IMR-90 (cell line): Measurements from ENCODE around the gene IFTAP. TPM values are rescaled to one million over a fixed set of nuclear protein-coding genes. Genes with fewer than 3 reads are reported as not detected.

Experiments
- ATAC-seq: fragments of 200-7000 bp; cut with Tn5 transposase; 2 replicates; pipeline ENCODE4 v1.9.1; 2020; ENCODE audit warnings: low read depth, mild to moderate bottlenecking, moderate library complexity
- BruUV-seq: library from RNA; stranded (reverse); fragments of 400-500 nt; replicated peaks from 2 replicates; lab custom pipeline; 2021; lab: Mats Ljungman, UMichigan
- CTCF ChIA-PET: fragments of 300-600 bp; formaldehyde crosslinking; extraction: SDS; loops from one replicate; lab custom pipeline; 2021; ENCODE audit warnings: antibody characterized with exemption; lab: Yijun Ruan, JAX
- POLR2A ChIA-PET: fragments of 300-600 bp; sonication (Branson Sonifier 250); formaldehyde crosslinking; loops from one replicate; lab custom pipeline; 2022; ENCODE audit warnings: antibody characterized with exemption; ENCODE audit not compliant: unreplicated experiment; lab: Charles Lee
- DNase-seq: peaks from one replicate; pipeline ENCODE4 v3.0.0; 2013
- H2AFZ ChIP-seq: replicated peaks from 2 replicates; pipeline ENCODE3; 2013; ENCODE audit warnings: low read length, mild to moderate bottlenecking; ENCODE audit not compliant: poor library complexity
- H2AK5ac ChIP-seq: 2 replicates; pipeline ENCODE4 v1.6.1; 2013; ENCODE audit warnings: low read depth, low read length, inconsistent platforms
- H2AK9ac ChIP-seq: replicated peaks from 2 replicates; pipeline ENCODE3; 2013; ENCODE audit warnings: mild to moderate bottlenecking, low read depth, low read length, moderate library complexity; ENCODE audit not compliant: poor library complexity
- H2BK120ac ChIP-seq: 2 replicates; pipeline ENCODE4 v1.6.1; 2013; ENCODE audit warnings: low read depth, low read length, inconsistent platforms
- H2BK15ac ChIP-seq: 3 replicates; pipeline ENCODE4 v1.6.1; 2013; ENCODE audit warnings: low read depth, low read length, inconsistent platforms
- H2BK20ac ChIP-seq: 2 replicates; pipeline ENCODE4 v1.6.1; 2013; ENCODE audit warnings: low read depth, mild to moderate bottlenecking, inconsistent platforms, low read length, moderate library complexity
- H2BK5ac ChIP-seq: 2 replicates; pipeline ENCODE4 v1.6.1; 2013; ENCODE audit warnings: mild to moderate bottlenecking, low read depth, low read length, inconsistent platforms; ENCODE audit not compliant: poor library complexity, severe bottlenecking
- H3K14ac ChIP-seq: replicated peaks from 2 replicates; pipeline ENCODE4 v1.6.1; 2013; ENCODE audit warnings: low read depth, low read length, inconsistent platforms
- H3K18ac ChIP-seq: 2 replicates; pipeline ENCODE4 v1.6.1; 2013; ENCODE audit warnings: low read depth, low read length, control low read depth
- H3K23ac ChIP-seq: 2 replicates; pipeline ENCODE4 v1.6.1; 2013; ENCODE audit warnings: low read depth, low read length, inconsistent platforms
- H3K27ac ChIP-seq: 2 replicates; pipeline ENCODE4 v1.5.1; 2013; ENCODE audit warnings: mild to moderate bottlenecking, control low read depth, low read length; ENCODE audit not compliant: insufficient read depth
- H3K27me3 ChIP-seq: 2 replicates; pipeline ENCODE4 v1.6.1; 2013; ENCODE audit warnings: low read length; ENCODE audit not compliant: control insufficient read depth, insufficient read depth
- H3K36me3 ChIP-seq: 2 replicates; pipeline ENCODE4 v1.6.1; 2013; ENCODE audit warnings: low read length, mixed read lengths; ENCODE audit not compliant: control insufficient read depth, insufficient read depth
- H3K4ac ChIP-seq: 2 replicates; pipeline ENCODE4 v1.6.1; 2013; ENCODE audit warnings: low read depth, low read length, inconsistent platforms
- H3K4me1 ChIP-seq: 2 replicates; pipeline ENCODE4 v1.6.1; 2013; ENCODE audit warnings: low read length, mixed read lengths; ENCODE audit not compliant: control insufficient read depth, insufficient read depth
- H3K4me2 ChIP-seq: 2 replicates; pipeline ENCODE4 v1.6.1; 2013; ENCODE audit warnings: low read depth, mild to moderate bottlenecking, control low read depth, low read length, moderate library complexity
- H3K4me3 ChIP-seq: 2 replicates; pipeline ENCODE4 v1.5.1; 2013; ENCODE audit warnings: low read depth, mild to moderate bottlenecking, control low read depth, low read length, moderate library complexity; ENCODE audit not compliant: insufficient read depth
- H3K56ac ChIP-seq: 2 replicates; pipeline ENCODE4 v1.6.1; 2013; ENCODE audit warnings: low read length, inconsistent platforms; ENCODE audit not compliant: insufficient read depth; ENCODE audit errors: extremely low read depth
- H3K79me1 ChIP-seq, 2 experiments: 2 replicates each; pipeline ENCODE4 v1.6.1; 2013; ENCODE audit warnings: low read length in 2 of 2, inconsistent platforms in 1 of 2, low read depth in 1 of 2
- H3K9ac ChIP-seq: 2 replicates; pipeline ENCODE4 v1.6.1; 2013; ENCODE audit warnings: low read depth, low read length, control low read depth
- H3K9me1 ChIP-seq: 2 replicates; pipeline ENCODE4 v1.6.1; 2013; ENCODE audit warnings: low read length, inconsistent platforms; ENCODE audit not compliant: insufficient read depth
- H3K9me3 ChIP-seq: 2 replicates; pipeline ENCODE4 v1.6.1; 2013; ENCODE audit warnings: low read length; ENCODE audit not compliant: control insufficient read depth, insufficient read depth
- H4K20me1 ChIP-seq: 2 replicates; pipeline ENCODE4 v1.6.1; 2013; ENCODE audit warnings: low read length, inconsistent platforms; ENCODE audit not compliant: insufficient read depth
- H4K5ac ChIP-seq: 2 replicates; pipeline ENCODE4 v1.6.1; 2013; ENCODE audit warnings: mild to moderate bottlenecking, low read depth, low read length, control low read depth
- H4K8ac ChIP-seq, 2 experiments: 2 replicates each; pipeline ENCODE4 v1.6.1; 2013; ENCODE audit warnings: low read depth in 2 of 2, low read length in 2 of 2, control low read depth in 1 of 2, inconsistent platforms in 1 of 2
- H4K91ac ChIP-seq: 2 replicates; pipeline ENCODE4 v1.6.1; 2013; ENCODE audit warnings: low read depth, low read length, inconsistent platforms; ENCODE audit not compliant: insufficient read depth
- BHLHE40 ChIP-seq: fragments of 150-350 bp; IDR thresholded peaks from 2 replicates; pipeline ENCODE4 v1.6.1; 2016; ENCODE audit warnings: mild to moderate bottlenecking, low read depth, low read length
- CEBPB ChIP-seq: IDR thresholded peaks from 2 replicates; pipeline ENCODE4 v1.6.1; 2012; ENCODE audit warnings: low read depth, low read length, improper control_type of control experiment
- CHD1 ChIP-seq: IDR thresholded peaks from 2 replicates; pipeline ENCODE4 v1.6.1; 2012; ENCODE audit warnings: low read depth, low read length, improper control_type of control experiment
- NFE2L2 ChIP-seq: fragments of 150-350 bp; IDR thresholded peaks from 2 replicates; pipeline ENCODE4 v1.6.1; 2016; ENCODE audit warnings: low read depth, mild to moderate bottlenecking, low read length
- RAD21 ChIP-seq: IDR thresholded peaks from 2 replicates; pipeline ENCODE4 v1.6.1; 2012; ENCODE audit warnings: low read length, improper control_type of control experiment
- RCOR1 ChIP-seq: IDR thresholded peaks from 2 replicates; pipeline ENCODE4 v1.6.1; 2012; ENCODE audit warnings: mild to moderate bottlenecking, low read length, improper control_type of control experiment; ENCODE audit not compliant: insufficient replicate concordance
- SMC3 ChIP-seq: fragments of 150-350 bp; IDR thresholded peaks from 2 replicates; pipeline ENCODE4 v1.6.1; 2016; ENCODE audit warnings: low read depth, mild to moderate bottlenecking, antibody characterized with exemption, low read length, moderate library complexity
- WGBS, 2 experiments: methylation state at CpG; one replicate each; pipeline versions ENCODE4 v1.1.5 to v1.1.7; 2013; ENCODE audit warnings: missing lambda C conversion rate in 2 of 2; ENCODE audit not compliant: insufficient read length in 1 of 2; ENCODE audit errors: extremely low coverage in 2 of 2; 5-methylcytosine and 5-hydroxymethylcytosine counted together
- dilution Hi-C: fragments of 300-500 bp; cut with HindIII; formaldehyde crosslinking; loops from one replicate; pipeline ENCODE4 v1.14.3; 2018; ENCODE audit warnings: low sequenced_read_pairs; ENCODE audit not compliant: unreplicated experiment
- in situ Hi-C: fragments of 300-500 bp; cut with MboI; formaldehyde crosslinking; loops from 3 replicates; pipeline ENCODE4 v1.14.3; 2019; ENCODE audit warnings: low sequenced_read_pairs, inconsistent platforms, mixed read lengths
- intact Hi-C: fragments of 100-400 bp; cut with micrococcal nuclease; formaldehyde crosslinking; loops from 2 replicates; pipeline ENCODE4 v1.10.0; 2022
- polyA plus RNA-seq, 3 experiments: library from polyadenylated mRNA; depleted of rRNA; stranded (reverse); fragments of >200 nt; gene quantifications; 2 replicates each; pipeline ENCODE4 v1.2.3, GENCODE V29; 2012; ENCODE audit warnings: low replicate concordance in 1 of 3
- total RNA-seq: library from RNA; depleted of rRNA; stranded (reverse); fragments of >200 nt; gene quantifications from 2 replicates; pipeline ENCODE4 v1.2.3, GENCODE V29; 2012
- TF ChIP-seq, protein P1 (sequence below): fragments of 150-350 bp; IDR thresholded peaks from 2 replicates; pipeline ENCODE4 v1.6.1; 2017; ENCODE audit warnings: mild to moderate bottlenecking, antibody characterized with exemption, low read length, low read depth

IFTAP gene
- total and polyA plus RNA-seq, 2 of the 4 experiments (the other 2 are of a cell fraction) = 15.8 to 28.5 TPM

DNA sequence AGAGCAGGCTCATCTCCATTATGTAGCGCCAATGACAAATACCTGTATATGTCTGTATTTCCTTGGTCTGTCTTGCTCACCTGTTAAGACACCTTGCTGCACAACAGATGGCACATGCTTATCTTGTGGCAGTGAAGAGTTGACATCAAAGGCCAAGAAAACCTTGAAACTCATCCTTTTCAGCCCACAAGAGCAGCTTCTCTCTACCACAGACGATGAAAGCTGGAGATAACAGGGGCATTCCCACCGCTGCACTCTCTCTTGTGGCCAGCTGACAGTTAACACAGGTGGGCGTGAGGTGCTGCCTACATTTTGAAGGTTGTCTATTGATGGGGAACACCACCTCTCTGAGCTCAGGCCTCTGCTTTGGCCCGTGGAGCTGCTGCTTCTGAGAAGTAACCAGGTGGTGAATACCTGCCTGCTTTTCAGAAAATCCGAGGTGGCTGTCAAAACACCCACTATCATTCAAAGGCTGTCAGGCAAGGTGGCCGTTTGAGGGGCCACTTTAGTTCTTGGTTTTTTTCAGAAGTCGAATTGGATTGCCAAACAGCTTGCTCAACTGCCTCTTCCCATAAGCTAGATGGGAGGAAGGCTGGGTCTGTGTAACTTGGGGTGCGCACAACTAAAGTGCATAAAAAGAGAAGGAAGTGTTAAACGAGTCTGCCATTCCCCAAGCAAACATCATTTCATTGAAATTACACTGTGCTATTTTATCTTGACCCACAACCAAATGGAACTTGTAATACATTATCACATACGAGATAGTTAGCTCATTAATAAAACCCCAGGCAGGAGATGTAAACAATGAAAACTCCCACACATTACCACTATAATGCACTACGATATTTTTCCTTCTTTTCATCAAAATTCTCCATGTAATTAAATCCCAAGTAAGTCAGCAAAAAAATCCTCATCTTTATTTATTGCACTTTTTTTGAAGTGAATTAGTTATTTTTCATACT lies 90.8 kb downstream of the IFTAP start (continued):
- TF ChIP-seq, protein P1, sequence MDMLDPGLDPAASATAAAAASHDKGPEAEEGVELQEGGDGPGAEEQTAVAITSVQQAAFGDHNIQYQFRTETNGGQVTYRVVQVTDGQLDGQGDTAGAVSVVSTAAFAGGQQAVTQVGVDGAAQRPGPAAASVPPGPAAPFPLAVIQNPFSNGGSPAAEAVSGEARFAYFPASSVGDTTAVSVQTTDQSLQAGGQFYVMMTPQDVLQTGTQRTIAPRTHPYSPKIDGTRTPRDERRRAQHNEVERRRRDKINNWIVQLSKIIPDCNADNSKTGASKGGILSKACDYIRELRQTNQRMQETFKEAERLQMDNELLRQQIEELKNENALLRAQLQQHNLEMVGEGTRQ = no peak

DNA sequence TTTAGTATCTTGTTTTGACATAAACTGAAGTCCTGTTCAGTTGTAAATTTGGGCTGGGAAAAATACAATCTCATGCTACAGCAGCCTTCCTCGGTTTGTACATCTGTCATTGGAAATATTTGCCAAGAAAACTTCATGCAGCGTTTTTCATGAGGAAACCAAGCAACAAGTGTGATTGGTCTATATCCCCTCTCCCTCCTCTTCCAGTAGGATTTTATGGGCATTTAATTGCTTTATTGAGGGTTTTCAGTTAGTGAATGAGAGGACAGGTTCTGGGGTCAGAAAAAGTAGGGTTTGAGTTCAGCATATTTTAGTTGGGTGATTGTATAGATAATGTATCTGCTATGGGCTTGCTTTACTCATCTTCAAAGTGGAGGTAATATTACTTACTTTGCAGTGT lies 93.8 kb downstream of the IFTAP start:
- Histone ChIP-seq H2BK5ac (no peak overlapping the region), H4K20me1 (no peaks in the 10 kb centered on the region), H2BK120ac (no peak overlapping the region), H4K8ac (no peak overlapping the region), H3K36me3 (no peaks in the 10 kb centered on the region), H3K4me1 (no peaks in the 10 kb centered on the region), H3K27me3 (no peaks in the 10 kb centered on the region; the same call in none of the 2 replicates), H3K79me1 (no peaks in the 10 kb centered on the region), H3K14ac (no peak overlapping the region), H3K4ac (no peak overlapping the region), H3K4me3 (no peak overlapping the region), H3K9ac (no peak overlapping the region), H2BK15ac (no peak overlapping the region), H4K5ac (no peak overlapping the region), H2AK5ac (no peak overlapping the region), H3K18ac (no peak overlapping the region), H2BK20ac (no peak overlapping the region), H3K27ac (no peak overlapping the region), H3K23ac (no peak overlapping the region), H2AK9ac (no peak overlapping the region), H3K9me3 (no peaks in the 10 kb centered on the region), H3K4me2 (no peak overlapping the region), H3K9me1 (no peaks in the 10 kb centered on the region), H4K91ac (no peak overlapping the region), H2AFZ (no peak overlapping the region), H3K56ac (no peak overlapping the region)
- ATAC-seq (no peak), DNase-seq (no peak)
- intact Hi-C loops (no loop called here), dilution Hi-C loops (no loop called here), in situ Hi-C loops (no loop called here)
- BruUV-seq = no TSS peak
- ChIA-PET CTCF (no interaction called here), POLR2A (no interaction called here)
- no CpG with 5 or more reads among the region's 2 CpGs for WGBS, 2 experiments
- TF ChIP-seq, protein P1 = no peak
- TF ChIP-seq NFE2L2 (no peak), RCOR1 (no peak), CHD1 (no peak), BHLHE40 (no peak), SMC3 (no peak), CEBPB (no peak), RAD21 (no peak)
